Suprapubic skin (tissue), 4 donors: ENCODE data around the gene ZSCAN30.

Source experiments
- CTCF ChIP-seq, 2 donors: fragments of 200-600 bp in 1 of 2; fragments of 450-650 bp in 1 of 2; sonication (generic) in 1 of 2; IDR thresholded peaks; one replicate each; pipeline ENCODE4 v1.5.1; 2016 to 2019; ENCODE audit warnings: antibody characterized with exemption in 2 of 2, mild to moderate bottlenecking in 1 of 2, moderate library complexity in 1 of 2
- POLR2A ChIP-seq, 2 donors: fragments of 450-650 bp; IDR thresholded peaks; one replicate each; pipeline ENCODE4 v1.6.1; 2017; ENCODE audit warnings: antibody characterized with exemption in 2 of 2, mild to moderate bottlenecking in 2 of 2, moderate library complexity in 2 of 2
- POLR2AphosphoS5 ChIP-seq, 3 donors: sonication (generic); formaldehyde crosslinking; IDR thresholded peaks; one replicate each; pipeline ENCODE4 v1.6.1; 2017; ENCODE audit warnings: antibody characterized with exemption in 3 of 3

DNA sequence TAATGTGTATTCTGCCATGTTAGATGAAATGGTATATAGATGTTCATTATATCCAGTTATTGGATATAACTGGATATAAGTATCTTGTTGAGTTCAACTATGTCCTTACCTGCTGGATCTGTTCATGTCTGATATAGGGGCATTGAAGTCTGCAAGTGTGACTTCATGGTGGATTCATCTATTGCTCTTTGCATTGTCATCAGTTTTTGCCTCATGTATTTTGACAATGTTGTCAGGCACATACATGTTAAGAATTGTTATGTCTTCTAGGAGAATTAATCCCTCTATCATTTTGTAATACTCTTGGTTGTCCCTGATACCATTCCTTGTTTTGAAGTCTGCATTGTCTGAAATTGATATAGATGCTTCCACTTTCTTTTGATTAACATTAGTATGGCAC lies 38.8 kb upstream of the ZSCAN30 start:
- no peak for TF ChIP-seq POLR2A (IDR thresholded peaks at IDR 0.05)
- TF ChIP-seq CTCF (IDR thresholded peaks at IDR 0.05) = no peak
- no peak for TF ChIP-seq POLR2AphosphoS5 (IDR thresholded peaks at IDR 0.05)
